Tibial artery (tissue), 4 donors: Measurements from ENCODE around the gene HGF.
A peak's percentile ranks its signal among the peaks of the same experiment; 100 is the strongest.
"Not testable (repeated sequence)": the region's sequence is repeated elsewhere in the genome, so short reads cannot be mapped to it uniquely, and the experiment has no call there.

ENCODE experiments used
- DNase-seq, 2 donors: peaks; one replicate each; pipeline ENCODE4 v3.0.0-alpha.2; 2019
- H3K27ac ChIP-seq, 2 donors: fragments of 200-600 bp; sonication (generic) in 1 of 2; 1 replicate in 1 of 2; 2 replicates in 1 of 2; pipeline ENCODE4 v1.5.1; 2018 to 2019; ENCODE audit warnings: mild to moderate bottlenecking in 1 of 2
- H3K27me3 ChIP-seq, 2 donors: fragments of 200-600 bp; sonication (generic) in 1 of 2; one replicate each; pipeline versions ENCODE4 v1.5.1 to v1.6.0; 2016 to 2019
- H3K36me3 ChIP-seq, 3 donors: fragments of 200-600 bp; sonication (generic) in 2 of 3; one replicate each; pipeline ENCODE4 v1.5.1; 2016 to 2019; ENCODE audit warnings: mild to moderate bottlenecking in 2 of 3
- H3K4me1 ChIP-seq, 4 donors: fragments of 200-600 bp; sonication (generic) in 2 of 4; 1 replicate in 3 of 4; 2 replicates in 1 of 4; pipeline ENCODE4 v1.5.1; 2016 to 2019
- H3K4me3 ChIP-seq, 2 donors: fragments of 200-600 bp; sonication (generic) in 1 of 2; 1 replicate in 1 of 2; 2 replicates in 1 of 2; pipeline ENCODE4 v1.5.1; 2018 to 2019; ENCODE audit warnings: mild to moderate bottlenecking in 2 of 2
- H3K9me3 ChIP-seq, 3 donors: fragments of 200-600 bp; sonication (generic) in 1 of 3; one replicate each; pipeline ENCODE4 v1.5.1; 2016 to 2019
- intact Hi-C: fragments of 100-400 bp; cut with DNase I; formaldehyde crosslinking; loops from one replicate; pipeline ENCODE4 v1.15.0; 2023; ENCODE audit warnings: low total_unique reads
- TF ChIP-seq, protein P1 (sequence below), 2 experiments: fragments of 200-600 bp in 1 of 2; fragments of 450-650 bp in 1 of 2; IDR thresholded peaks; one replicate each; pipeline ENCODE4 v1.5.1; 2017 to 2019; ENCODE audit warnings: antibody characterized with exemption in 2 of 2, mild to moderate bottlenecking in 1 of 2, moderate library complexity in 1 of 2

The HGF gene

DNA sequence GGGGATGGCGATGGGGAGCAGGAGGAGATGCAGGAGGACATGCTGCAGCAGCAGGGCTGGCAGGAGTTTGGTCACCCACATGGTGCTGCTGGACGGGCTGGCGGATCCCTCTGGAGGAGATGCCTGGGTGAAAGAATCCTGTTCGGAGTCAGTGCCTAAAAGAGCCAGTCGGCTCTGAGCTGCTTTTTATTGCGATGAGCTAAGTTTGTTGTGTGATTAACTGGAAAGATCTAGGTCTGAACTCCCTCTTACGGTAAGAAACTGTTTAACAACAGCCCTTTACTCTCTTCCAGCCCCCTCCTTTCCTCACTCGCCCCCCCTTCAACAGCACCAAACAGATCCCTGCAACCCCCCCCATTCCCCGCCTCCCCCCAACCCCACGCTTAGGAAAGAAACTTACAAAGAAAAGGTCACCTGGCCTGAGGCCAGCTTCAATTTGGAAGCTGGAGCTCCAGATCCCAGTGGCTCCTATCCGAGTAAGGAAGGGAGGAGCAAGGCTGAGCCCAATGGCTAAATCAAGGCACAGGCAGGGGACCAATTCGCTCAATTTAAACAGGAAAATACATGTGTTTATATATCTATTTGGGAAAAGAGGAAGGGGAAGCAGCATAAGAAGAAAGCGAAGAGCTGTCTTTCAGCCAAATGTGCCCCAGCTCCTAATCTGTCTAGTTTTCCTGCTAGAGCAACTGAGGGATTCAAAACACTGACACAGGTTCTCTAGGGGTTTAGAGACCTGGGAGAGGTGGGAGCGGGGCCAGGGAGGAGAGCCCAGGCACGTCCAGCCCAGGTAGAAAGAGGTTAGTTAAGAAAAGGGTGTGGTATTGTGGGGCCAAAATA, at the start of gene HGF:
HGF (minus strand) TSS at position 157 of the 837 bp plus-strand sequence; CDS start at position 81, 76 bp downstream.
- TF ChIP-seq, protein P1, sequence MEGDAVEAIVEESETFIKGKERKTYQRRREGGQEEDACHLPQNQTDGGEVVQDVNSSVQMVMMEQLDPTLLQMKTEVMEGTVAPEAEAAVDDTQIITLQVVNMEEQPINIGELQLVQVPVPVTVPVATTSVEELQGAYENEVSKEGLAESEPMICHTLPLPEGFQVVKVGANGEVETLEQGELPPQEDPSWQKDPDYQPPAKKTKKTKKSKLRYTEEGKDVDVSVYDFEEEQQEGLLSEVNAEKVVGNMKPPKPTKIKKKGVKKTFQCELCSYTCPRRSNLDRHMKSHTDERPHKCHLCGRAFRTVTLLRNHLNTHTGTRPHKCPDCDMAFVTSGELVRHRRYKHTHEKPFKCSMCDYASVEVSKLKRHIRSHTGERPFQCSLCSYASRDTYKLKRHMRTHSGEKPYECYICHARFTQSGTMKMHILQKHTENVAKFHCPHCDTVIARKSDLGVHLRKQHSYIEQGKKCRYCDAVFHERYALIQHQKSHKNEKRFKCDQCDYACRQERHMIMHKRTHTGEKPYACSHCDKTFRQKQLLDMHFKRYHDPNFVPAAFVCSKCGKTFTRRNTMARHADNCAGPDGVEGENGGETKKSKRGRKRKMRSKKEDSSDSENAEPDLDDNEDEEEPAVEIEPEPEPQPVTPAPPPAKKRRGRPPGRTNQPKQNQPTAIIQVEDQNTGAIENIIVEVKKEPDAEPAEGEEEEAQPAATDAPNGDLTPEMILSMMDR (IDR thresholded peaks at IDR 0.05): peak in 1 of 2 experiments; percentile 17
- peaks cover 0 to 47% (median 7%) of the 10 kb centered on the region in 4 donors for H3K4me1 ChIP-seq
- no peaks in the 10 kb centered on the region for H3K9me3 ChIP-seq
- no peaks in the 10 kb centered on the region for H3K36me3 ChIP-seq
- peak within 1 kb of the TSS; percentile 70 to 71 for H3K27ac ChIP-seq
- H3K27me3 ChIP-seq: no peaks in the 10 kb centered on the region
- intact Hi-C loops: no loop called here
- DNase-seq: peak; percentile 75 to 83
- H3K4me3 ChIP-seq: peak within 1 kb of the TSS; percentile 52 to 56

DNA sequence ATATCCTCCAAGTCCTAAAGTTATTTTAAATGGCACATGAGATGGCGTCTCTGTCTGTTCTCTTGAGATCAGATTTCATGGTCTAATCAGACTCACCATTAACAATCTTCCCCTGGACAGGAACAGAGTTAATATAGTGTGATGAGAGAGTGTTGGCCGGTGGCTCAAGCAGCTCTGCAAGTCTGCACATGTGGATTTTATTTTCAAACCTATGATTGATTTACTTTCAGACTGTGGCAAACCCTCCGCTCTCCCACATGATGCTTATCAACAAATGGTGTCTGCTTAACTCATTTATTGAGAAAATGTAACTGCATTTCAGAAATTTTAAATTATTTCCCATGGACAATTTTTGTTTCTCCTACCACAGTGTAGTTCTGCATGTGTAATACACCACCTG, 46.5 kb upstream of the HGF start:
- no peaks in the 10 kb centered on the region for H3K27me3 ChIP-seq
- intact Hi-C loops: no loop called here

DNA sequence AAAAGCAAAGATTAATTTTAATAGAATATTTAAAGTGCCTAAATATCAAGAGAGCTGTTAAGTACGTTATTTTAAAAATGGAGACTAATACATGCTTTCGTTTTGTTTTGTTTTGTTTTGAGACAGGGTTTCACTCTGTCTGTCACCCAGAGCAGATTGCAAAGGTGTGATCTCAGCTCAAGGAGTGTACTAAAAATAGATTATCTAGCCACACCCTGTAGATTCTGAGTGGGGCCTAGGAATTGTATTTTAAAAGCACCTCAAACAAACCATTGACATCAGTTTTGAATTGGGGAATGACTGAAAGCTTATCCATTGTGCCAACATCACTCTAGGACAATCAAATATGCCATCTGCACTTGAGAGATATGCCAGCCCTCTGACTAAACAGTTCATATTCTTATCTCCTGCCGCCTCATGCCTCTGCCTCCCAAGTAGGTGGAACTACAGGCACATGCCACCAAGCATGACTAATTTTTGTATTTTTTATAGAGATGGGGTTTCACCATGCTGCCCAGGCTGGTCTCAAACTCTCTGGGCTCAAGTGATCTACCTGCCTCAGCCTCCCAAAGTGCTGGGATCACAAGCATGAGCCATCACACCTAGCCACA, 43.1 kb upstream of the HGF start:
- H3K9me3 ChIP-seq, H3K4me3 ChIP-seq, DNase-seq, H3K36me3 ChIP-seq, H3K27me3 ChIP-seq, intact Hi-C loops, H3K27ac ChIP-seq, H3K4me1 ChIP-seq: not testable (repeated sequence)

More for the DNA sequence above, 46.5 kb upstream of the HGF start:
- Histone ChIP-seq H3K36me3 (no peaks in the 10 kb centered on the region), H3K9me3 (no peaks in the 10 kb centered on the region), H3K4me1 (no peaks in the 10 kb centered on the region), H3K27ac (no peak overlapping the region), H3K4me3 (no peak overlapping the region)
- DNase-seq: no peak
- TF ChIP-seq, protein P1 (IDR thresholded peaks at IDR 0.05): no peak

- Histone ChIP-seq H3K27me3 (no peaks in the 10 kb centered on the region), H3K4me3 (no peak overlapping the region), H3K27ac (no peak overlapping the region), H3K4me1 (no peaks in the 10 kb centered on the region), H3K36me3 (no peaks in the 10 kb centered on the region), H3K9me3 (no peaks in the 10 kb centered on the region)
- intact Hi-C loops: no loop called here
- DNase-seq: no peak
- TF ChIP-seq, protein P1 (IDR thresholded peaks at IDR 0.05): no peak
These were observed 42.4 kb upstream of the HGF start for GRCh38 chr7:81811956-81812865.

DNA sequence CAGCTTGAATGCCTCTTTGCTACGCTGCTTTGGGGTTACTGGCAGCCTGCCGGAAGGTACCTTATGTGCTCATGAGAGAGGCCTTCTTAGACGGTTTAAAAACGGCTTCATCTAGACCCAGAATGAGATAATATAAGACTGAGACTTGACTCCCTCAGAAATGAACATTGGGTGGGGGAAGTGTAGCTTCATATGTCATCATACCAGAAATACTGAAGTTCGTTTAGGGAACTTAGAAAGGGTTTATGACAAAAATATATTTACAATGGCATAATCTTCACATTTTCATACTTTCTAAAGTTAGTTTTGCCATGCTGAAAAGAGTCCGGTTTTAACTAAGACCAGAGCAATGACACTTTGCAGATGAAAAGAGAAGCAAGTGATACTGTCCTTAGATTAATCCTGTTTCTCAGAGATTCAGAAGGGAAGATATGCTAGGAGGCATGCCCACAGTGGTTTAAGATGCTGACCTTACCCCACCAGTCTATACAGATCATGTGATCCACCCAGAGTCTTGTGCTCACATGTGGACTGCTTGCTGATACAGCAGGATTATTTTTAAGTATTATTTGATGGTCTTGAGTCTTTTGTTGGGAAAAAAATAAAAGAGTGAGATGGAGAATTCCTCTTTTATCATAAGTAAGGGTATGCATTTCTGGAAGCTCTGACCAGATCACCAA, 40.8 kb upstream of the HGF start:
- Histone ChIP-seq H3K36me3 (no peaks in the 10 kb centered on the region), H3K4me1 (no peaks in the 10 kb centered on the region), H3K9me3 (no peaks in the 10 kb centered on the region), H3K27me3 (no peaks in the 10 kb centered on the region), H3K4me3 (no peak overlapping the region), H3K27ac (no peak overlapping the region)
- no peak for DNase-seq
- intact Hi-C loops: no loop called here
- TF ChIP-seq, protein P1 (IDR thresholded peaks at IDR 0.05): no peak

DNA sequence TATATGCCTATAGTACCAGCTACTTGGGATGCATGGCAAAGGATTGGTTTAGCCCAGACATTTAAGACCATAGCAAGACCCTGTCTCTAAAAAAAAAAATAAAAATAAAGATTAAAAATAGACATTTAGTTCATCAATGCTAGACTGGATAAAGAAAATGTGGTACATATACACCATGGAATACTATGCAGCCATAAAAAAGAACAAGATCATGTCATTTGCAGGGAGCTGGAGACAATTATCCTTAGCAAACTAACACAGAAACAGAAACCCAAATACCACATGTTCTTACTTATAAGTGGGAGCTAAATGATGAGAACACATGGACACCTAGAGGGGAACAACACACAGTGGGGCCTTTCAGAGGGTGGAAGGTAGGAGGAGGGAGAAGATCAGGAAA, 38.5 kb upstream of the HGF start:
- H3K9me3 ChIP-seq, H3K36me3 ChIP-seq, H3K27me3 ChIP-seq, H3K27ac ChIP-seq, H3K4me1 ChIP-seq, DNase-seq, intact Hi-C loops, H3K4me3 ChIP-seq: not testable (repeated sequence)
